Karpas-422 (cell line): Measurements from ENCODE around the gene GTF2E1. TPM values are rescaled to one million over a fixed set of nuclear protein-coding genes. Genes with fewer than 3 reads are reported as not detected.
"Not testable (repeated sequence)": the region's sequence is repeated elsewhere in the genome, so short reads cannot be mapped to it uniquely, and the experiment has no call there.

Source experiments
- DNase-seq: peaks from one replicate; pipeline ENCODE4 v3.0.0-alpha.2; 2015
- H2AFZ ChIP-seq: fragments of 200-600 bp; sonication (generic); 2 replicates; pipeline ENCODE4 v1.6.1; 2014; ENCODE audit warnings: antibody characterized with exemption, low read length, mixed read lengths
- H3K27ac ChIP-seq: fragments of 200-600 bp; sonication (generic); 2 replicates; pipeline ENCODE4 v1.5.1; 2014; ENCODE audit warnings: mild to moderate bottlenecking, low read length, moderate library complexity
- H3K27me3 ChIP-seq: fragments of 200-600 bp; sonication (generic); 2 replicates; pipeline ENCODE4 v1.6.1; 2014; ENCODE audit warnings: low read length, mixed read lengths
- H3K36me3 ChIP-seq: fragments of 200-600 bp; sonication (generic); 2 replicates; pipeline ENCODE4 v1.6.1; 2014; ENCODE audit warnings: low read length, mixed read lengths; ENCODE audit not compliant: insufficient read depth
- H3K4me1 ChIP-seq: fragments of 200-600 bp; sonication (generic); 2 replicates; pipeline ENCODE4 v1.6.1; 2014; ENCODE audit warnings: mild to moderate bottlenecking, low read length, mixed read lengths
- H3K4me2 ChIP-seq: fragments of 200-600 bp; sonication (generic); 2 replicates; pipeline ENCODE4 v1.6.1; 2014; ENCODE audit warnings: low read length, low read depth, mild to moderate bottlenecking; ENCODE audit not compliant: poor library complexity, severe bottlenecking
- H3K4me3 ChIP-seq: fragments of 200-600 bp; sonication (generic); 2 replicates; pipeline ENCODE4 v1.5.1; 2014; ENCODE audit warnings: mild to moderate bottlenecking, antibody characterized with exemption, low read length, mixed read lengths
- H3K79me2 ChIP-seq: fragments of 200-600 bp; sonication (generic); 2 replicates; pipeline ENCODE4 v1.6.1; 2014; ENCODE audit warnings: mild to moderate bottlenecking, low read length, mixed read lengths
- H3K9ac ChIP-seq: fragments of 200-600 bp; sonication (generic); 2 replicates; pipeline ENCODE4 v1.6.0; 2014; ENCODE audit warnings: low read length
- H3K9me2 ChIP-seq: fragments of 200-600 bp; sonication (generic), shearing (Covaris generic); replicated peaks from 2 replicates; pipeline ENCODE4 v1.6.0; 2014; ENCODE audit warnings: mild to moderate bottlenecking, low read length, moderate library complexity; ENCODE audit not compliant: insufficient read depth
- H3K9me3 ChIP-seq: fragments of 300-700, 200-600 bp; sonication (generic); 2 replicates; pipeline ENCODE4 v1.6.1; 2014; ENCODE audit warnings: low read length, mixed read lengths
- H4K20me1 ChIP-seq: fragments of 200-600 bp; sonication (generic); 2 replicates; pipeline ENCODE4 v1.6.1; 2014; ENCODE audit warnings: mild to moderate bottlenecking, antibody characterized with exemption, low read length, low read depth; ENCODE audit not compliant: insufficient read depth
- total RNA-seq: library from RNA; depleted of rRNA; stranded (reverse); fragments of >200 nt; shearing (Covaris generic); gene quantifications from 2 replicates; pipeline ENCODE4 v1.2.3, GENCODE V29; 2014; ENCODE audit warnings: low replicate concordance

GTF2E1 gene
- total RNA-seq, 1 experiment from 2014 or later, result 19.5 TPM

DNA sequence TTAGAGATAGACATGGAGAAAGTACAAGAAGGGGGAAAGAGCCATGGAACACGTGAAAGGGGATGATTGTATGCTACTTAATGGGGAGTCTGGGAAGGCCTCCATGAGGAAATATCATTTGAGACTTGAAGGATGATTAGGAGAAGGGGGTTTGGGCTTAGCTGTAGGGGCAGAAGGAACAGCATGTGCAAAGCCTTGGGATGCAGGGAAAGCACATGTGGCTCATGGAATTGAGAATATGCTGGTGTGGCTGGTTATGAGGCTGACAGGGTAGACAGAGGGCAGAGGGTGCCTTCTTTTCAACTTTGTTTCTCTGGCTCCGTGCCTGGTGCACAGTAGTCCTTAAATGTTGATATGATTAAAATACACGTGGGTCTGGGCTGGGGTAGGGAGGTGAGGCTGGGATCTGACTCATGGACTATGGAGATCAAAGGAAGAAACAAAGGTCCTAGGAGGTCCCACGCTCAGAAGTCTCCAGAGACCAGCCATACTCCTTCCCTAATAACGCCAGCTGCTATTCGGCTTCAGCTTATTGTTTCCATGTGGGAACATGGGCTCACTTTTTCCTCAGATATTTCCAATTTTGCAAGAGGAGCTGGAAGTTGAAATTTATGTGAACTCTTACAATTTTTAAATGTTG is 1.1 kb downstream of the GTF2E1 start:
- Histone ChIP-seq H3K9me3 (no peaks in the 10 kb centered on the region), H3K79me2 (peaks cover 75% of the 10 kb centered on the region), H3K36me3 (peaks cover 20% of the 10 kb centered on the region), H3K4me3 (peak overlapping the region; percentile 86), H3K9me2 (no peaks in the 10 kb centered on the region), H3K9ac (peak overlapping the region; percentile 82), H2AFZ (no peak overlapping the region), H3K27me3 (no peaks in the 10 kb centered on the region), H3K4me2 (peak overlapping the region; percentile 88), H4K20me1 (no peaks in the 10 kb centered on the region), H3K4me1 (peaks cover 23% of the 10 kb centered on the region), H3K27ac (peak overlapping the region; percentile 46)
- no peak for DNase-seq

DNA sequence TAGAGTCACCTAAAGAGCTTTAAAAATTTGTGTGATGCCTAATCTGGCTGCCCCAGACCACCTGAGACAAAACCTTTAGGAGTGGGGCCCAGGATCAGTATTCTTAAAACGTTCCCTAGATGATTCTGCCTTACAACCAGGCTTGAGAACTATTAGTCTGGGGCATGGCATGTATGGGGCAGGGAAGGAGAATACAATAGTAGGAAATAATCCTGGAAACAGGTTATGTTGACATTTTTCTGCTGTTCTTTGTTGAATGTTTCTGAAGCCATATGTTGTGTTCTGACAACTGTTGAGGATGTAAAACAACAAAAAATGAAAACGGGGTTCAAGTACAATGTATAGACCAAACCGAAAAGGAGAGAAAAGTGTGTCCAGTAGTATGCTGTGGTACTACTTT is 2.9 kb downstream of the GTF2E1 start:
- H3K27me3 ChIP-seq, result no peaks in the 10 kb centered on the region
- H3K9me3 ChIP-seq, result no peaks in the 10 kb centered on the region
- no peak for DNase-seq
- peaks cover 23% of the 10 kb centered on the region for H3K4me1 ChIP-seq
- no peak overlapping the region for H3K9ac ChIP-seq
- H3K4me2 ChIP-seq, result no peak overlapping the region
- no peak overlapping the region for H3K27ac ChIP-seq
- no peaks in the 10 kb centered on the region for H4K20me1 ChIP-seq
- H3K79me2 ChIP-seq, result peaks cover 74% of the 10 kb centered on the region
- no peaks in the 10 kb centered on the region for H3K9me2 ChIP-seq
- peaks cover 25% of the 10 kb centered on the region for H3K36me3 ChIP-seq
- no peak overlapping the region for H3K4me3 ChIP-seq
- no peak overlapping the region for H2AFZ ChIP-seq

DNA sequence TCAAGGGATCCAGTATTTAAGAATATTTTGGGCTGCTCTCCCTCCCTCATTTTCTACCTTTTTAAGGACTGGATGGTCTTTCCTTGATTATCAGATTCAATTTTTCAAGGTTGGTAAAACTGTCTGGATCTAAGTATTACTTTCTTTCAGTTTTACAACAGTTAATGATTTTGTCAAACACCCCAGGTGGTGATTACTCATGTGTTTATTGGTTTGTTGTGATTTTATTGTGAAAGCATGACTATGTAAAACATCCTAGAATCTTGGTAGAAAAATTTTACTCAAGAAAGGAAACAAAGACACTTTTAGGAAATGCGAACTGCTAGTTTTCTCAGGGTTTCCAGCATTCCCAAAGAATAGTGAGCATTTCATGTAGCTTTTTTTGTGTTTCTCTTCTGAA is 7.3 kb downstream of the GTF2E1 start:
- Histone ChIP-seq H3K4me2 (no peak overlapping the region), H3K36me3 (peaks cover 64% of the 10 kb centered on the region), H4K20me1 (no peaks in the 10 kb centered on the region), H3K9me3 (no peaks in the 10 kb centered on the region), H3K9ac (no peak overlapping the region), H3K9me2 (no peaks in the 10 kb centered on the region), H3K27me3 (no peaks in the 10 kb centered on the region), H3K79me2 (peaks cover 78% of the 10 kb centered on the region), H3K4me1 (no peaks in the 10 kb centered on the region), H3K27ac (no peak overlapping the region), H2AFZ (no peak overlapping the region), H3K4me3 (no peak overlapping the region)
- DNase-seq, result no peak

DNA sequence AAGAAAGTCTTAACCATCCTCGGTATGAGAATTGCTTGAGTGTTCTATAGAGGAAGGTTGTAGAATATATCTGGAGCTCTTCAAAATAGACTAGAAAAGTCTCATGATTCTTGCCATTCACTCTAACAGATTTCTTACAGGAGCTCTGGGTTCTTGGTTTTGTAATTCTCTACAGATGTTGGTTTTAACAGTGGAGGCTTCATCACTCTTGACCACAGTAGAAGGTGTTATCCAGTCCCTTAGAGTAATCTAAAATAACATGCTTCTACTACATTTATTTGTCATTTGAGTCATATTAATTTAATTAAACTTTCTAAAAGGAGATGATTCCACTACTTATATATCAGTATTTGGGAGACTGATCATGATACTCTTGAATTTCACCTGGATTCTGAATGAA is 9.7 kb downstream of the GTF2E1 start:
- DNase-seq, result no peak
- Histone ChIP-seq H4K20me1 (no peaks in the 10 kb centered on the region), H3K9me3 (no peaks in the 10 kb centered on the region), H3K4me2 (no peak overlapping the region), H3K79me2 (peaks cover 78% of the 10 kb centered on the region), H3K27ac (no peak overlapping the region), H3K36me3 (peaks cover 66% of the 10 kb centered on the region), H3K9me2 (no peaks in the 10 kb centered on the region), H3K4me1 (no peaks in the 10 kb centered on the region), H2AFZ (no peak overlapping the region), H3K27me3 (no peaks in the 10 kb centered on the region), H3K4me3 (no peak overlapping the region), H3K9ac (no peak overlapping the region)

DNA sequence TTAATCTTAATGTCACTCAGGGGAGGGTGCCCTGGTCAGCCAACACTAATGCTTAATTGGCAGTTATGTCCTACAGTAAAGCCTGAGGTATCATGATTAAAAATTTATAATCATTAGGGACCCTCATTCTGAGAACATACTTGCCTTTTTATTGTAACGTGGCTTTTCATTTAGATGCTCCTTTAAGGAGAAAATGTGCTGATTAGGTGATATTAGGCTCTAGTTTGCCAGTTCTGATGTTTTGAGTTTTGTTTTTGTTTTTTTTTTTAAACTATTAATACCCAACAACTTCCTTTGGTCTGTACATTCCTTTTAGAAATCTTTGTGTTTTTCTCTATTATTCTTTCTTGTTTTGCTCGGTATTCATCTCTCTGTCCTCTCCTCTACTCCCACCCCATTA is 10.3 kb downstream of the GTF2E1 start:
- no peaks in the 10 kb centered on the region for H3K9me3 ChIP-seq
- H3K4me2 ChIP-seq, result no peak overlapping the region
- no peak overlapping the region for H2AFZ ChIP-seq
- no peaks in the 10 kb centered on the region for H4K20me1 ChIP-seq
- H3K79me2 ChIP-seq, result peaks cover 80% of the 10 kb centered on the region
- no peaks in the 10 kb centered on the region for H3K4me1 ChIP-seq
- H3K36me3 ChIP-seq, result peaks cover 71% of the 10 kb centered on the region
- no peak overlapping the region for H3K9ac ChIP-seq
- no peaks in the 10 kb centered on the region for H3K9me2 ChIP-seq
- H3K4me3 ChIP-seq, result no peak overlapping the region
- no peak for DNase-seq
- H3K27ac ChIP-seq, result no peak overlapping the region
- H3K27me3 ChIP-seq, result no peaks in the 10 kb centered on the region

DNA sequence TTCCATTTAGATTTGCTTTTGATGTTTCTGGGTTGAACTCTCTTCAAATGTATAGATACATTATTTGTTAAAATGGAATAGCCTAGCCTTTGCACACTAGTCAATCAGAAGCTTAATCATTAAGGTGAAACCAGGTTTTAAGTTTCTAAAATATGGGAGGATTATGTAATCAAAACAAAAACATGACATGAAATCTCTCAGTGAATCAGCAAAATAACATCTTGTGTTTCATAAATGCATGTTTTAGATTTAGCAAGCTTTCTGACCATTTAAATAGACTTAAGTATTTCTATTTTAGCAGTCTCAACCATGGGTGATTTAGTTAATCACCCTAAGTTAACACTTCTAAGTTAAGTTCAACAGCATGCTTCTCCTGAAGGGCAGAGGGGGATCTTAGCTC is 11.3 kb downstream of the GTF2E1 start:
- Histone ChIP-seq H3K9me3 (no peaks in the 10 kb centered on the region), H3K79me2 (peaks cover 89% of the 10 kb centered on the region), H4K20me1 (no peaks in the 10 kb centered on the region), H3K4me2 (no peak overlapping the region), H3K9me2 (no peaks in the 10 kb centered on the region), H3K9ac (no peak overlapping the region), H3K27ac (no peak overlapping the region), H3K36me3 (peaks cover 74% of the 10 kb centered on the region), H3K4me1 (no peaks in the 10 kb centered on the region), H3K4me3 (no peak overlapping the region), H2AFZ (no peak overlapping the region), H3K27me3 (no peaks in the 10 kb centered on the region)
- DNase-seq, result no peak

DNA sequence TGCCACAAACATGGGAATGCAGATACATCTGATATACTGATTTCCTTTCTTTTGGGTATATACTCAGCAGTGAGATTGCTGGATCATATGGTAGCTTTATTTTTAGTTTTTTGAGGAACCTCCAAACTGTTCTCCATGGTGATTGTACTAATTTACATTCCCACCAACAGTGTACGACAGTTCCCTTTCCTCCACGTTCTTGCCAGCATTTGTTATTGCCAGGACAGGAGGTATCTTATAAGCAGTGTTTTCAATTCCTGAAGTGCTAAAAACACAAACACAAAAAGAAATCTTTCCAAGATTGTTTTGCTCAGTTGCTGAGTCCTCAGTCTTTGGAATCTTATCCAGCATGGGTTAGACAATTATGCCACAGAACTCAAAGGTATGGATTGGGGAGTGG is 13.5 kb downstream of the GTF2E1 start:
- peaks cover 60% of the 10 kb centered on the region for H3K36me3 ChIP-seq
- H3K4me2 ChIP-seq, result no peak overlapping the region
- H3K4me1 ChIP-seq, result no peaks in the 10 kb centered on the region
- H3K27me3 ChIP-seq, result no peaks in the 10 kb centered on the region
- peaks cover 89% of the 10 kb centered on the region for H3K79me2 ChIP-seq
- no peaks in the 10 kb centered on the region for H3K9me2 ChIP-seq
- no peak overlapping the region for H3K27ac ChIP-seq
- H3K9ac ChIP-seq, result no peak overlapping the region
- DNase-seq, result no peak
- no peaks in the 10 kb centered on the region for H4K20me1 ChIP-seq
- H3K4me3 ChIP-seq, result no peak overlapping the region
- H3K9me3 ChIP-seq, result no peaks in the 10 kb centered on the region
- H2AFZ ChIP-seq, result no peak overlapping the region

DNA sequence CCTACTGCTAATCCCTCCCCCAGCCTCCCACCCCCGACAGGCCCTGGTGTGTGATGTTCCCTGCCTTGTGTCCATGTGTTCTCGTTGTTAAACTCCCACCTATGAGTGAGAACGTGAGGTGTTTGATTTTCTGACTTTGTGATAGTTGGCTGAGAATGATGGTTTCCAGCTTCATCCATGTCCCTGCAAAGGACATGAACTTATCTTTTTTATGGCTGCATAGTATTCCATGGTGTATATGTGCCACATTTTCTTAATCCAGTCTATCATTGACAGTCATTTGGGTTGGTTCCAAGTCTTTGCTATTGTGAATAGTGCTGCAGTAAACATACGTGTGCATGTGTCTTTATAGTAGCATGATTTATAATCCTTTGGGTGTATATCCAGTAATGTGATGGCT is 16.0 kb downstream of the GTF2E1 start:
- not testable (repeated sequence) for DNase-seq, H3K9me3 ChIP-seq, H3K4me2 ChIP-seq, H2AFZ ChIP-seq, H3K4me3 ChIP-seq, H3K9me2 ChIP-seq, H3K27me3 ChIP-seq, H3K27ac ChIP-seq, H4K20me1 ChIP-seq, H3K9ac ChIP-seq
- peaks cover 18% of the 10 kb centered on the region for H3K4me1 ChIP-seq
- H3K79me2 ChIP-seq, result peaks cover 85% of the 10 kb centered on the region
- H3K36me3 ChIP-seq, result peaks cover 42% of the 10 kb centered on the region
